Activated naive CD4-positive, alpha-beta T cell treated with anti-CD3 and anti-CD28 coated beads, Interleukin-2, amount 50 U/mL, for 24 hours (primary cell): ENCODE data around the gene GMEB2.
A peak's percentile ranks its signal among the peaks of the same experiment; 100 is the strongest.
"Not testable (repeated sequence)": the region's sequence is repeated elsewhere in the genome, so short reads cannot be mapped to it uniquely, and the experiment has no call there.

Source experiments
- H3K27ac Mint-ChIP-seq: one replicate; pipeline ENCODE4 v1.8.0; 2021; ENCODE audit warnings: mild to moderate bottlenecking, mixed read lengths
- H3K27me3 Mint-ChIP-seq: one replicate; pipeline ENCODE4 v1.8.0; 2021; ENCODE audit warnings: mixed read lengths
- H3K36me3 Mint-ChIP-seq: one replicate; pipeline ENCODE4 v1.8.0; 2021; ENCODE audit warnings: mixed read lengths
- H3K4me1 Mint-ChIP-seq: one replicate; pipeline ENCODE4 v1.8.0; 2021; ENCODE audit warnings: mixed read lengths
- H3K4me3 Mint-ChIP-seq: one replicate; pipeline ENCODE4 v1.8.0; 2021; ENCODE audit warnings: mild to moderate bottlenecking, mixed read lengths
- H3K9me3 Mint-ChIP-seq: one replicate; pipeline ENCODE4 v1.8.0; 2021; ENCODE audit warnings: mixed read lengths

The GMEB2 gene

GRCh38 chr20:63567386-63568169 lies 59.3 kb downstream of the GMEB2 start:
- no peak overlapping the region for H3K27ac Mint-ChIP-seq
- peak overlapping the region; percentile 76 for H3K4me3 Mint-ChIP-seq
- H3K9me3 Mint-ChIP-seq: no peaks in the 10 kb centered on the region
- no peaks in the 10 kb centered on the region for H3K27me3 Mint-ChIP-seq
- H3K36me3 Mint-ChIP-seq: no peaks in the 10 kb centered on the region
- peaks cover 20% of the 10 kb centered on the region for H3K4me1 Mint-ChIP-seq

GRCh38 chr20:63567136-63567385 lies 59.8 kb downstream of the GMEB2 start:
- no peak overlapping the region for H3K27ac Mint-ChIP-seq

GRCh38 chr20:63566395-63567135 lies 60.3 kb downstream of the GMEB2 start:
- Mint-ChIP-seq H3K9me3 (no peaks in the 10 kb centered on the region), H3K4me1 (peaks cover 20% of the 10 kb centered on the region), H3K27me3 (no peaks in the 10 kb centered on the region), H3K4me3 (peak overlapping the region; percentile 76), H3K27ac (no peak overlapping the region), H3K36me3 (no peaks in the 10 kb centered on the region)

More at GRCh38 chr20:63567136-63567385, 59.8 kb downstream of the GMEB2 start:
- H3K36me3 Mint-ChIP-seq: no peaks in the 10 kb centered on the region
- H3K4me3 Mint-ChIP-seq: peak overlapping the region; percentile 76
- peaks cover 20% of the 10 kb centered on the region for H3K4me1 Mint-ChIP-seq
- no peaks in the 10 kb centered on the region for H3K27me3 Mint-ChIP-seq
- no peaks in the 10 kb centered on the region for H3K9me3 Mint-ChIP-seq

GRCh38 chr20:63565699-63566335 lies 61.1 kb downstream of the GMEB2 start:
- no peaks in the 10 kb centered on the region for H3K9me3 Mint-ChIP-seq
- H3K27me3 Mint-ChIP-seq: no peaks in the 10 kb centered on the region
- H3K36me3 Mint-ChIP-seq: no peaks in the 10 kb centered on the region
- H3K27ac Mint-ChIP-seq: no peak overlapping the region
- no peak overlapping the region for H3K4me3 Mint-ChIP-seq
- H3K4me1 Mint-ChIP-seq: peaks cover 20% of the 10 kb centered on the region

GRCh38 chr20:63565021-63565698 lies 61.7 kb downstream of the GMEB2 start:
- H3K9me3 Mint-ChIP-seq: no peaks in the 10 kb centered on the region
- H3K27me3 Mint-ChIP-seq: no peaks in the 10 kb centered on the region
- H3K36me3 Mint-ChIP-seq: peaks cover 3% of the 10 kb centered on the region
- no peak overlapping the region for H3K27ac Mint-ChIP-seq
- no peak overlapping the region for H3K4me3 Mint-ChIP-seq
- peaks cover 20% of the 10 kb centered on the region for H3K4me1 Mint-ChIP-seq

- no peaks in the 10 kb centered on the region for H3K27me3 Mint-ChIP-seq
- H3K4me1 Mint-ChIP-seq: peaks cover 13% of the 10 kb centered on the region
- no peaks in the 10 kb centered on the region for H3K9me3 Mint-ChIP-seq
- no peak overlapping the region for H3K27ac Mint-ChIP-seq
- peaks cover 3% of the 10 kb centered on the region for H3K36me3 Mint-ChIP-seq
- no peak overlapping the region for H3K4me3 Mint-ChIP-seq
These were observed 62.7 kb downstream of the GMEB2 start for GRCh38 chr20:63564036-63564810.

- Mint-ChIP-seq H3K27ac (no peak overlapping the region), H3K36me3 (peaks cover 3% of the 10 kb centered on the region), H3K27me3 (no peaks in the 10 kb centered on the region), H3K4me1 (peaks cover 9% of the 10 kb centered on the region), H3K9me3 (no peaks in the 10 kb centered on the region), H3K4me3 (no peak overlapping the region)
These were observed 63.5 kb downstream of the GMEB2 start for GRCh38 chr20:63563225-63563935.

- Mint-ChIP-seq H3K9me3 (no peaks in the 10 kb centered on the region), H3K4me1 (peaks cover 2% of the 10 kb centered on the region), H3K4me3 (no peak overlapping the region), H3K27me3 (no peaks in the 10 kb centered on the region), H3K36me3 (peaks cover 3% of the 10 kb centered on the region), H3K27ac (no peak overlapping the region)
These were observed 64.3 kb downstream of the GMEB2 start for GRCh38 chr20:63562461-63563224.

- Mint-ChIP-seq H3K9me3 (no peaks in the 10 kb centered on the region), H3K27me3 (no peaks in the 10 kb centered on the region), H3K36me3 (peaks cover 3% of the 10 kb centered on the region), H3K4me1 (no peaks in the 10 kb centered on the region), H3K4me3 (no peak overlapping the region), H3K27ac (no peak overlapping the region)
These were observed 65.1 kb downstream of the GMEB2 start for GRCh38 chr20:63561624-63562396.

GRCh38 chr20:63560856-63561609 lies 65.9 kb downstream of the GMEB2 start:
- no peaks in the 10 kb centered on the region for H3K4me1 Mint-ChIP-seq
- no peak overlapping the region for H3K27ac Mint-ChIP-seq
- H3K4me3 Mint-ChIP-seq: no peak overlapping the region
- H3K27me3 Mint-ChIP-seq: no peaks in the 10 kb centered on the region
- no peaks in the 10 kb centered on the region for H3K9me3 Mint-ChIP-seq
- peaks cover 3% of the 10 kb centered on the region for H3K36me3 Mint-ChIP-seq

GRCh38 chr20:63560333-63560805 lies 66.5 kb downstream of the GMEB2 start:
- no peak overlapping the region for H3K27ac Mint-ChIP-seq

GRCh38 chr20:63559485-63560332 lies 67.2 kb downstream of the GMEB2 start:
- H3K4me1 Mint-ChIP-seq, H3K9me3 Mint-ChIP-seq, H3K27ac Mint-ChIP-seq, H3K36me3 Mint-ChIP-seq, H3K27me3 Mint-ChIP-seq, H3K4me3 Mint-ChIP-seq: not testable (repeated sequence)

More at GRCh38 chr20:63560333-63560805, 66.5 kb downstream of the GMEB2 start:
- Mint-ChIP-seq H3K27me3 (no peaks in the 10 kb centered on the region), H3K9me3 (no peaks in the 10 kb centered on the region), H3K4me1 (no peaks in the 10 kb centered on the region), H3K4me3 (no peak overlapping the region), H3K36me3 (peaks cover 3% of the 10 kb centered on the region)
